Suprapubic skin (tissue), 4 donors: Measurements from ENCODE around the gene KRTAP10-5. TPM values are rescaled to one million over a fixed set of nuclear protein-coding genes. Genes with fewer than 3 reads are reported as not detected.
"Not testable (repeated sequence)": the region's sequence is repeated elsewhere in the genome, so short reads cannot be mapped to it uniquely, and the experiment has no call there.

Experiments
- DNase-seq, 2 donors: peaks; one replicate each; pipeline ENCODE4 v3.0.0-alpha.2; 2019; ENCODE audit warnings: low spot score in 2 of 2
- H3K27ac ChIP-seq: fragments of 200-600 bp; sonication (generic); one replicate; pipeline ENCODE4 v1.5.1; 2019
- H3K27me3 ChIP-seq: fragments of 200-600 bp; sonication (generic); one replicate; pipeline ENCODE4 v1.5.1; 2019
- H3K36me3 ChIP-seq: fragments of 200-600 bp; sonication (generic); one replicate; pipeline ENCODE4 v1.5.1; 2019
- H3K4me1 ChIP-seq: fragments of 200-600 bp; sonication (generic); one replicate; pipeline ENCODE4 v1.5.1; 2019
- H3K4me3 ChIP-seq: fragments of 200-600 bp; sonication (generic); one replicate; pipeline ENCODE4 v1.5.1; 2019; ENCODE audit warnings: mild to moderate bottlenecking
- H3K9me3 ChIP-seq: fragments of 200-600 bp; sonication (generic); one replicate; pipeline ENCODE4 v1.5.1; 2019
- CTCF ChIP-seq, 2 donors: fragments of 200-600 bp in 1 of 2; fragments of 450-650 bp in 1 of 2; sonication (generic) in 1 of 2; IDR thresholded peaks; one replicate each; pipeline ENCODE4 v1.5.1; 2016 to 2019; ENCODE audit warnings: antibody characterized with exemption in 2 of 2, mild to moderate bottlenecking in 1 of 2, moderate library complexity in 1 of 2
- EP300 ChIP-seq: sonication (generic); formaldehyde crosslinking; IDR thresholded peaks from one replicate; pipeline ENCODE4 v1.6.1; 2017; ENCODE audit warnings: antibody characterized with exemption
- POLR2A ChIP-seq, 2 donors: fragments of 450-650 bp; IDR thresholded peaks; one replicate each; pipeline ENCODE4 v1.6.1; 2017; ENCODE audit warnings: antibody characterized with exemption in 2 of 2, mild to moderate bottlenecking in 2 of 2, moderate library complexity in 2 of 2
- POLR2AphosphoS5 ChIP-seq, 3 donors: sonication (generic); formaldehyde crosslinking; IDR thresholded peaks; one replicate each; pipeline ENCODE4 v1.6.1; 2017; ENCODE audit warnings: antibody characterized with exemption in 3 of 3
- WGBS: methylation state at CpG from one replicate; pipeline ENCODE4 v1.1.5; 2018; 5-methylcytosine and 5-hydroxymethylcytosine counted together
- total RNA-seq, 4 donors: library from RNA; depleted of rRNA; stranded (reverse); fragments of >200 nt; gene quantifications; one replicate each; pipeline ENCODE4 v1.1.0, GENCODE V29; 2016

The KRTAP10-5 gene, protein sequence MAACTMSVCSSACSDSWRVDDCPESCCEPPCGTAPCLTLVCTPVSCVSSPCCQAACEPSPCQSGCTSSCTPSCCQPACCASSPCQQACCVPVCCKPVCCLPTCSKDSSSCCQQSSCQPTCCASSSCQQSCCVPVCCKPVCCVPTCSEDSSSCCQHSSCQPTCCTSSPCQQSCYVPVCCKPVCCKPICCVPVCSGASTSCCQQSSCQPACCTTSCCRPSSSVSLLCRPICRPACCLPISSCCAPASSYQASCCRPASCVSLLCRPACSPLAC
- 10 to 100 TPM in 1 of 4 donors, 1 to 10 TPM in 1, under 1 TPM in 1, not detected in 1; 0.76 to 11.1 (median 1.7) TPM for total RNA-seq

DNA sequence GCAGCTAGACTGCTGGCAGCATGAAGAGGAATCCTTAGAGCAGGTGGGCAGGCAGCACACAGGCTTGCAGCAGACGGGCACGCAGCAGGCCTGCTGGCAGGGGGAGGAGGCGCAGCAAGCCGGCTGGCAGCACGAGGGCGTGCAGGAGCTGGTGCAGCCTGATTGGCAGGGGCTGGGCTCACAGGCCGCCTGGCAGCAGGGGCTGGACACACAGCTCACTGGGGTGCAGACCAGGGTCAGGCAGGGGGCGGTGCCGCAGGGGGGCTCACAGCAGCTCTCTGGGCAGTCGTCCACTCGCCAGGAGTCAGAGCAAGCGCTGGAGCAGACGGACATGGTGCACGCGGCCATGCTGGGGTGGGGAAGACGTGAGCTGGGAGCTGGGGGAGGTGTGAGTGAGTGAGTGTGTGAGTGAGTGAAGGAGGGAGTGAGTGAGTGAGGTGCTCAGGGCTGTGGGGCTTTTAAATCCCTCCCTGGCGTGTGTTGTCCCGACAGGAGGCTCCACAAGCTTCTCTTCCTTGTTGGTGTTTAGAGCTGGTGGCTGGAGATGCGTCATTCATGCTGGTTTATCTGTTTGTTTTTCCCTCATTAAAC lies at the start of gene KRTAP10-5:
TSS of gene KRTAP10-5 (minus strand) at position 374 of the 591 bp plus-strand sequence. CDS start at position 348, 26 bp downstream.
- not testable (repeated sequence) for H3K9me3 ChIP-seq

DNA sequence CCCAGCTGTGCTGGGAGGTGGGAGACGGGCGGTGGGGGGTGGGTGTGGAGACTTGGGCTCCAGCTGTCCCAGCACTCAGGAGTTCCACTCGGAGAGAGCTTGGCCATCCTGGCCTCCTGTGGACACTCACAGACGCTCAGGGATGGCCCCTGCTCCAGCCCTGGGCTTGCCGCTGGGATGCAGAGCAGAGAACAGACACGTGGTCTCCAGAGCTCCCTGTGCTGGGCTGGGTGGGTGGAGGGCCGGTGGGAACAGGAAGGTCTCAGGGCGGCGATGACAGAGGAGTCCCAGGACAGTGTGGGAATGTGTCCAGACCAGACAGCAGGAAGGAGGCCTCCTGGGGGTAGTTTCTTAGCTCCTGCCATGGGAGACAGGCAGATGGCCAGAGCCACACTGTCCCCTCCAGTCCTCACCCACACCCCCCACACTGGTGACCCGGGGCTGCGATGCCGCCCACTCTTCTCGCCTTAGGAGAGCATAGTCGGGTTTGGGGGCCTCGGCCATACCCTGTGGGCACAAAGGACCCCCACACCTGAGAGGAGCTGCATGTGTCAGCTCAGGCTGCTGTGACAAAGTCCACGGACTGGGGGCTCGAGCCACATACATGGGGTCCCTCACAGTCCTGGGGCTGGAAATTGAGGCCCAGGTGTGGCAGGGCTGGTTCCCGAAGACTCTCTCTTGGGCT lies 48.4 kb upstream of the KRTAP10-5 start:
- H3K4me3 ChIP-seq: no peak overlapping the region
- no peaks in the 10 kb centered on the region for H3K36me3 ChIP-seq
- DNase-seq: no peak
- peaks cover 21% of the 10 kb centered on the region for H3K27me3 ChIP-seq
- H3K9me3 ChIP-seq: peaks cover 11% of the 10 kb centered on the region
- WGBS: 76% methylated on average over 8 of the region's 18 CpGs
- no peaks in the 10 kb centered on the region for H3K4me1 ChIP-seq
- TF ChIP-seq POLR2A (IDR thresholded peaks at IDR 0.05) (no peak), CTCF (IDR thresholded peaks at IDR 0.05) (no peak), EP300 (no peak)
- H3K27ac ChIP-seq: no peak overlapping the region

More for the DNA sequence above, at the start of gene KRTAP10-5:
- H3K4me3 ChIP-seq, H3K36me3 ChIP-seq, H3K27ac ChIP-seq, H3K4me1 ChIP-seq: not testable (repeated sequence)
- H3K27me3 ChIP-seq: peaks cover 17% of the 10 kb centered on the region
- WGBS: 52% methylated on average over 13 of the region's 19 CpGs
- DNase-seq: peak in 1 of 2 donors; percentile 47

GRCh38 chr21:44627831-44628233 lies 47.4 kb upstream of the KRTAP10-5 start:
- H3K27ac ChIP-seq, H3K4me3 ChIP-seq, H3K36me3 ChIP-seq, H3K4me1 ChIP-seq, DNase-seq: not testable (repeated sequence)
- H3K9me3 ChIP-seq: peaks cover 17% of the 10 kb centered on the region
- WGBS: 71% methylated on average over 11 of the region's 15 CpGs
- peaks cover 21% of the 10 kb centered on the region for H3K27me3 ChIP-seq

GRCh38 chr21:44627181-44627822 lies 46.9 kb upstream of the KRTAP10-5 start:
- peaks cover 21% of the 10 kb centered on the region for H3K27me3 ChIP-seq
- H3K4me1 ChIP-seq, DNase-seq, H3K4me3 ChIP-seq, H3K36me3 ChIP-seq, H3K27ac ChIP-seq: not testable (repeated sequence)
- peaks cover 17% of the 10 kb centered on the region for H3K9me3 ChIP-seq
- 83% methylated on average over 17 of the region's 20 CpGs for WGBS

DNA sequence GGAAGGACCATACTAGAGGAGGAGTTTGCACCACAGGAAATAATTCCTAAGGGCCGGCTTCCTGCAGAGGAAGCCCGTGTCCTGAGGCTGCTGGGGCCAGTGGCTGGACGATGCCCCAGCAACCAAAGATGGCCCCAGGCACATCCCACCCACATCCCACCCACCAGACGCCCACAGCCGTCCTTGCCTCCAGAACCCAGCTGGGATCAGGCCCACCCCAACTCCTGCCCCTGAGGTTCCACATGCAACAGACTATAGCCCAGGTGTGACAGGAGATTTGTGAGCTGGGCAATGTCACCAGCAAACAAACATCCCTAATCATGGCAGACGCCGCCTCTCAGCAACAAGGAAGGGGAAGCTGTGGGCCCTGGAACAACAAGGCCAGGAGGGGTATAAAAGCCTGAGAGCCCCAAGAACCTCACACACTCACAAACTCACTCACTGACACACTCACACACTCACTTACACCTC lies 46.3 kb upstream of the KRTAP10-5 start, which contains the start of gene KRTAP10-9:
TSS of gene KRTAP10-9 (plus strand) at position 421 of the 471 bp plus-strand sequence. CDS start 79 bp downstream, outside the sequence.
- no peak within 1 kb of the TSS for H3K27ac ChIP-seq
- no peaks in the 10 kb centered on the region for H3K4me1 ChIP-seq
- TF ChIP-seq POLR2AphosphoS5 (IDR thresholded peaks at IDR 0.05) (no peak), POLR2A (IDR thresholded peaks at IDR 0.05) (no peak), EP300 (no peak), CTCF (IDR thresholded peaks at IDR 0.05) (no peak)
- 70% methylated on average over 2 of the region's 7 CpGs for WGBS
- no peaks in the 10 kb centered on the region for H3K36me3 ChIP-seq
- peaks cover 21% of the 10 kb centered on the region for H3K27me3 ChIP-seq
- no peak within 1 kb of the TSS for H3K4me3 ChIP-seq
- no peak for DNase-seq
- peaks cover 16% of the 10 kb centered on the region for H3K9me3 ChIP-seq

DNA sequence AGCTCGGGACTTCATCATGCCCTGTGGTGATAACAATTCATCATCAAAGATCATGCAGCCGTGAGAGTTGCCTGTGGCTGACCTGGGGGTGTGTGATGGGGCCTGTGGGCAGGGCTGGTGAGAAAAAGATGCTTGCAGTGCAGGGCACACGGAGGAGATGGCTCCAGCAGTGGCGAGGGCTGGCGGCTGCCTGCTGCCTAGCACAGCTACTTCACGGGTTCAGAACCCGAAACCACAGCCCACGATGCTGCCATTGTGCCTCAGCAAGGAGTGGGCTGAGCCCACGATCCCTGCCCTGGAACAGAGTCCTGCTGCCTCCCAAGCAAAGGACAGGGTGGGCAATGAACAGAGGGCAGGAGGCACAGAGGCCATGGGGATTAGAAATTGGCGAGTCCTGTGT lies 45.9 kb upstream of the KRTAP10-5 start:
- peaks cover 21% of the 10 kb centered on the region for H3K27me3 ChIP-seq
- H3K9me3 ChIP-seq: peaks cover 11% of the 10 kb centered on the region
- H3K4me3 ChIP-seq: no peak overlapping the region
- TF ChIP-seq CTCF (IDR thresholded peaks at IDR 0.05) (no peak), EP300 (no peak), POLR2A (IDR thresholded peaks at IDR 0.05) (no peak), POLR2AphosphoS5 (IDR thresholded peaks at IDR 0.05) (no peak)
- 79% methylated on average over 10 of the region's 10 CpGs for WGBS
- H3K4me1 ChIP-seq: no peaks in the 10 kb centered on the region
- H3K36me3 ChIP-seq: no peaks in the 10 kb centered on the region
- DNase-seq: no peak
- no peak overlapping the region for H3K27ac ChIP-seq
